Suprapubic skin (tissue), 4 donors: ENCODE measurements around the gene WDR11. TPM values are rescaled to one million over a fixed set of nuclear protein-coding genes. Genes with fewer than 3 reads are reported as not detected.

Experiments used
- DNase-seq, 2 donors: peaks; one replicate each; pipeline ENCODE4 v3.0.0-alpha.2; 2019; ENCODE audit warnings: low spot score in 2 of 2
- H3K27ac ChIP-seq: fragments of 200-600 bp; sonication (generic); one replicate; pipeline ENCODE4 v1.5.1; 2019
- H3K27me3 ChIP-seq: fragments of 200-600 bp; sonication (generic); one replicate; pipeline ENCODE4 v1.5.1; 2019
- H3K36me3 ChIP-seq: fragments of 200-600 bp; sonication (generic); one replicate; pipeline ENCODE4 v1.5.1; 2019
- H3K4me1 ChIP-seq: fragments of 200-600 bp; sonication (generic); one replicate; pipeline ENCODE4 v1.5.1; 2019
- H3K4me3 ChIP-seq: fragments of 200-600 bp; sonication (generic); one replicate; pipeline ENCODE4 v1.5.1; 2019; ENCODE audit warnings: mild to moderate bottlenecking
- H3K9me3 ChIP-seq: fragments of 200-600 bp; sonication (generic); one replicate; pipeline ENCODE4 v1.5.1; 2019
- CTCF ChIP-seq, 2 donors: fragments of 200-600 bp in 1 of 2; fragments of 450-650 bp in 1 of 2; sonication (generic) in 1 of 2; IDR thresholded peaks; one replicate each; pipeline ENCODE4 v1.5.1; 2016 to 2019; ENCODE audit warnings: antibody characterized with exemption in 2 of 2, mild to moderate bottlenecking in 1 of 2, moderate library complexity in 1 of 2
- EP300 ChIP-seq: sonication (generic); formaldehyde crosslinking; IDR thresholded peaks from one replicate; pipeline ENCODE4 v1.6.1; 2017; ENCODE audit warnings: antibody characterized with exemption
- POLR2A ChIP-seq, 2 donors: fragments of 450-650 bp; IDR thresholded peaks; one replicate each; pipeline ENCODE4 v1.6.1; 2017; ENCODE audit warnings: antibody characterized with exemption in 2 of 2, mild to moderate bottlenecking in 2 of 2, moderate library complexity in 2 of 2
- POLR2AphosphoS5 ChIP-seq, 3 donors: sonication (generic); formaldehyde crosslinking; IDR thresholded peaks; one replicate each; pipeline ENCODE4 v1.6.1; 2017; ENCODE audit warnings: antibody characterized with exemption in 3 of 3
- WGBS: methylation state at CpG from one replicate; pipeline ENCODE4 v1.1.5; 2018; 5-methylcytosine and 5-hydroxymethylcytosine counted together
- total RNA-seq, 4 donors: library from RNA; depleted of rRNA; stranded (reverse); fragments of >200 nt; gene quantifications; one replicate each; pipeline ENCODE4 v1.1.0, GENCODE V29; 2016

Gene WDR11
- total RNA-seq, 4 donors from 2014 or later: 32.9 to 107 (median 64.7) TPM

GRCh38 chr10:120944586-120945125 lies 93.5 kb downstream of the WDR11 start:
- no peak overlapping the region for H3K27ac ChIP-seq
- no peaks in the 10 kb centered on the region for H3K36me3 ChIP-seq
- 88% methylated on average over 2 of the region's 4 CpGs for WGBS
- peaks cover 13% of the 10 kb centered on the region for H3K27me3 ChIP-seq
- TF ChIP-seq EP300 (no peak), POLR2A (IDR thresholded peaks at IDR 0.05) (no peak), CTCF (IDR thresholded peaks at IDR 0.05) (no peak), POLR2AphosphoS5 (IDR thresholded peaks at IDR 0.05) (no peak)
- H3K4me3 ChIP-seq: no peak overlapping the region
- H3K9me3 ChIP-seq: no peaks in the 10 kb centered on the region
- DNase-seq: no peak
- peaks cover 32% of the 10 kb centered on the region for H3K4me1 ChIP-seq

GRCh38 chr10:120945182-120945581 lies 94.0 kb downstream of the WDR11 start:
- Histone ChIP-seq H3K9me3 (no peaks in the 10 kb centered on the region), H3K4me3 (no peak overlapping the region), H3K27ac (peak overlapping the region; percentile 62), H3K27me3 (peaks cover 14% of the 10 kb centered on the region), H3K36me3 (no peaks in the 10 kb centered on the region), H3K4me1 (peaks cover 34% of the 10 kb centered on the region)
- no peak for TF ChIP-seq POLR2AphosphoS5 (IDR thresholded peaks at IDR 0.05)
- no peak for TF ChIP-seq POLR2A (IDR thresholded peaks at IDR 0.05)
- TF ChIP-seq CTCF (IDR thresholded peaks at IDR 0.05): no peak
- TF ChIP-seq EP300: no peak
- 69% methylated on average over 1 of the region's 1 CpG for WGBS
- DNase-seq: no peak

GRCh38 chr10:120945801-120946302 lies 94.7 kb downstream of the WDR11 start:
- H3K27me3 ChIP-seq: peaks cover 15% of the 10 kb centered on the region
- H3K4me1 ChIP-seq: peaks cover 34% of the 10 kb centered on the region
- H3K27ac ChIP-seq: peak overlapping the region; percentile 62
- DNase-seq: no peak
- no peaks in the 10 kb centered on the region for H3K9me3 ChIP-seq
- H3K36me3 ChIP-seq: no peaks in the 10 kb centered on the region
- no peak for TF ChIP-seq POLR2AphosphoS5 (IDR thresholded peaks at IDR 0.05)
- no peak for TF ChIP-seq POLR2A (IDR thresholded peaks at IDR 0.05)
- no peak for TF ChIP-seq EP300
- TF ChIP-seq CTCF (IDR thresholded peaks at IDR 0.05): no peak
- no peak overlapping the region for H3K4me3 ChIP-seq
- WGBS: 35% methylated on average over 8 of the region's 8 CpGs

- H3K27ac ChIP-seq: peak overlapping the region; percentile 62
- H3K4me1 ChIP-seq: peaks cover 34% of the 10 kb centered on the region
- H3K9me3 ChIP-seq: no peaks in the 10 kb centered on the region
- no peaks in the 10 kb centered on the region for H3K36me3 ChIP-seq
- TF ChIP-seq POLR2AphosphoS5 (IDR thresholded peaks at IDR 0.05): no peak
- no peak for TF ChIP-seq EP300
- no peak for TF ChIP-seq POLR2A (IDR thresholded peaks at IDR 0.05)
- TF ChIP-seq CTCF (IDR thresholded peaks at IDR 0.05): no peak
- H3K27me3 ChIP-seq: peaks cover 21% of the 10 kb centered on the region
- H3K4me3 ChIP-seq: no peak overlapping the region
- no peak for DNase-seq
- WGBS: 76% methylated on average over 7 of the region's 7 CpGs
Measured at GRCh38 chr10:120946497-120946896, 95.3 kb downstream of the WDR11 start.

- H3K36me3 ChIP-seq: no peaks in the 10 kb centered on the region
- TF ChIP-seq POLR2A (IDR thresholded peaks at IDR 0.05) (no peak), CTCF (IDR thresholded peaks at IDR 0.05) (peak; percentile 31 to 89)
- H3K4me3 ChIP-seq: peak overlapping the region; percentile 34
- peaks cover 27% of the 10 kb centered on the region for H3K4me1 ChIP-seq
- WGBS: 20% methylated on average over 23 of the region's 47 CpGs
- H3K27me3 ChIP-seq: peaks cover 22% of the 10 kb centered on the region
- no peak overlapping the region for H3K27ac ChIP-seq
- DNase-seq: peak in 1 of 2 donors; percentile 72
- no peaks in the 10 kb centered on the region for H3K9me3 ChIP-seq
Measured at GRCh38 chr10:120948889-120949608, 97.9 kb downstream of the WDR11 start.
